IMR-90 (cell line): ENCODE data around the gene COL6A5. TPM values are rescaled to one million over a fixed set of nuclear protein-coding genes. Genes with fewer than 3 reads are reported as not detected.

Experiments
- ATAC-seq: fragments of 200-7000 bp; cut with Tn5 transposase; 2 replicates; pipeline ENCODE4 v1.9.1; 2020; ENCODE audit warnings: low read depth, mild to moderate bottlenecking, moderate library complexity
- BruUV-seq: library from RNA; stranded (reverse); fragments of 400-500 nt; replicated peaks from 2 replicates; lab custom pipeline; 2021; lab: Mats Ljungman, UMichigan
- CTCF ChIA-PET: fragments of 300-600 bp; formaldehyde crosslinking; extraction: SDS; loops from one replicate; lab custom pipeline; 2021; ENCODE audit warnings: antibody characterized with exemption; lab: Yijun Ruan, JAX
- POLR2A ChIA-PET: fragments of 300-600 bp; sonication (Branson Sonifier 250); formaldehyde crosslinking; loops from one replicate; lab custom pipeline; 2022; ENCODE audit warnings: antibody characterized with exemption; ENCODE audit not compliant: unreplicated experiment; lab: Charles Lee
- DNase-seq: peaks from one replicate; pipeline ENCODE4 v3.0.0; 2013
- H2AFZ ChIP-seq: replicated peaks from 2 replicates; pipeline ENCODE3; 2013; ENCODE audit warnings: low read length, mild to moderate bottlenecking; ENCODE audit not compliant: poor library complexity
- H2AK5ac ChIP-seq: 2 replicates; pipeline ENCODE4 v1.6.1; 2013; ENCODE audit warnings: low read depth, low read length, inconsistent platforms
- H2AK9ac ChIP-seq: replicated peaks from 2 replicates; pipeline ENCODE3; 2013; ENCODE audit warnings: mild to moderate bottlenecking, low read depth, low read length, moderate library complexity; ENCODE audit not compliant: poor library complexity
- H2BK120ac ChIP-seq: 2 replicates; pipeline ENCODE4 v1.6.1; 2013; ENCODE audit warnings: low read depth, low read length, inconsistent platforms
- H2BK15ac ChIP-seq: 3 replicates; pipeline ENCODE4 v1.6.1; 2013; ENCODE audit warnings: low read depth, low read length, inconsistent platforms
- H2BK20ac ChIP-seq: 2 replicates; pipeline ENCODE4 v1.6.1; 2013; ENCODE audit warnings: low read depth, mild to moderate bottlenecking, inconsistent platforms, low read length, moderate library complexity
- H2BK5ac ChIP-seq: 2 replicates; pipeline ENCODE4 v1.6.1; 2013; ENCODE audit warnings: mild to moderate bottlenecking, low read depth, low read length, inconsistent platforms; ENCODE audit not compliant: poor library complexity, severe bottlenecking
- H3K14ac ChIP-seq: replicated peaks from 2 replicates; pipeline ENCODE4 v1.6.1; 2013; ENCODE audit warnings: low read depth, low read length, inconsistent platforms
- H3K18ac ChIP-seq: 2 replicates; pipeline ENCODE4 v1.6.1; 2013; ENCODE audit warnings: low read depth, low read length, control low read depth
- H3K23ac ChIP-seq: 2 replicates; pipeline ENCODE4 v1.6.1; 2013; ENCODE audit warnings: low read depth, low read length, inconsistent platforms
- H3K27ac ChIP-seq: 2 replicates; pipeline ENCODE4 v1.5.1; 2013; ENCODE audit warnings: mild to moderate bottlenecking, control low read depth, low read length; ENCODE audit not compliant: insufficient read depth
- H3K27me3 ChIP-seq: 2 replicates; pipeline ENCODE4 v1.6.1; 2013; ENCODE audit warnings: low read length; ENCODE audit not compliant: control insufficient read depth, insufficient read depth
- H3K36me3 ChIP-seq: 2 replicates; pipeline ENCODE4 v1.6.1; 2013; ENCODE audit warnings: low read length, mixed read lengths; ENCODE audit not compliant: control insufficient read depth, insufficient read depth
- H3K4ac ChIP-seq: 2 replicates; pipeline ENCODE4 v1.6.1; 2013; ENCODE audit warnings: low read depth, low read length, inconsistent platforms
- H3K4me1 ChIP-seq: 2 replicates; pipeline ENCODE4 v1.6.1; 2013; ENCODE audit warnings: low read length, mixed read lengths; ENCODE audit not compliant: control insufficient read depth, insufficient read depth
- H3K4me2 ChIP-seq: 2 replicates; pipeline ENCODE4 v1.6.1; 2013; ENCODE audit warnings: low read depth, mild to moderate bottlenecking, control low read depth, low read length, moderate library complexity
- H3K4me3 ChIP-seq: 2 replicates; pipeline ENCODE4 v1.5.1; 2013; ENCODE audit warnings: low read depth, mild to moderate bottlenecking, control low read depth, low read length, moderate library complexity; ENCODE audit not compliant: insufficient read depth
- H3K56ac ChIP-seq: 2 replicates; pipeline ENCODE4 v1.6.1; 2013; ENCODE audit warnings: low read length, inconsistent platforms; ENCODE audit not compliant: insufficient read depth; ENCODE audit errors: extremely low read depth
- H3K79me1 ChIP-seq, 2 experiments: 2 replicates each; pipeline ENCODE4 v1.6.1; 2013; ENCODE audit warnings: low read length in 2 of 2, inconsistent platforms in 1 of 2, low read depth in 1 of 2
- H3K9ac ChIP-seq: 2 replicates; pipeline ENCODE4 v1.6.1; 2013; ENCODE audit warnings: low read depth, low read length, control low read depth
- H3K9me1 ChIP-seq: 2 replicates; pipeline ENCODE4 v1.6.1; 2013; ENCODE audit warnings: low read length, inconsistent platforms; ENCODE audit not compliant: insufficient read depth
- H3K9me3 ChIP-seq: 2 replicates; pipeline ENCODE4 v1.6.1; 2013; ENCODE audit warnings: low read length; ENCODE audit not compliant: control insufficient read depth, insufficient read depth
- H4K20me1 ChIP-seq: 2 replicates; pipeline ENCODE4 v1.6.1; 2013; ENCODE audit warnings: low read length, inconsistent platforms; ENCODE audit not compliant: insufficient read depth
- H4K5ac ChIP-seq: 2 replicates; pipeline ENCODE4 v1.6.1; 2013; ENCODE audit warnings: mild to moderate bottlenecking, low read depth, low read length, control low read depth
- H4K8ac ChIP-seq, 2 experiments: 2 replicates each; pipeline ENCODE4 v1.6.1; 2013; ENCODE audit warnings: low read depth in 2 of 2, low read length in 2 of 2, control low read depth in 1 of 2, inconsistent platforms in 1 of 2
- H4K91ac ChIP-seq: 2 replicates; pipeline ENCODE4 v1.6.1; 2013; ENCODE audit warnings: low read depth, low read length, inconsistent platforms; ENCODE audit not compliant: insufficient read depth
- BHLHE40 ChIP-seq: fragments of 150-350 bp; IDR thresholded peaks from 2 replicates; pipeline ENCODE4 v1.6.1; 2016; ENCODE audit warnings: mild to moderate bottlenecking, low read depth, low read length
- CEBPB ChIP-seq: IDR thresholded peaks from 2 replicates; pipeline ENCODE4 v1.6.1; 2012; ENCODE audit warnings: low read depth, low read length, improper control_type of control experiment
- FOS ChIP-seq: fragments of 150-350 bp; IDR thresholded peaks from 2 replicates; pipeline ENCODE4 v1.6.1; 2016; ENCODE audit warnings: low read depth, low read length
- MAFK ChIP-seq: IDR thresholded peaks from 2 replicates; pipeline ENCODE4 v1.6.1; 2012; ENCODE audit warnings: low read depth, low read length, improper control_type of control experiment
- MAZ ChIP-seq: IDR thresholded peaks from 2 replicates; pipeline ENCODE4 v1.6.1; 2012; ENCODE audit warnings: low read depth, mild to moderate bottlenecking, low read length, improper control_type of control experiment, moderate library complexity, borderline replicate concordance
- MXI1 ChIP-seq: IDR thresholded peaks from 2 replicates; pipeline ENCODE4 v1.6.1; 2012; ENCODE audit warnings: low read depth, mild to moderate bottlenecking, low read length, moderate library complexity, borderline replicate concordance
- NFE2L2 ChIP-seq: fragments of 150-350 bp; IDR thresholded peaks from 2 replicates; pipeline ENCODE4 v1.6.1; 2016; ENCODE audit warnings: low read depth, mild to moderate bottlenecking, low read length
- POLR2A ChIP-seq: IDR thresholded peaks from 2 replicates; pipeline ENCODE4 v1.6.1; 2012; ENCODE audit warnings: mild to moderate bottlenecking, low read depth, low read length
- RCOR1 ChIP-seq: IDR thresholded peaks from 2 replicates; pipeline ENCODE4 v1.6.1; 2012; ENCODE audit warnings: mild to moderate bottlenecking, low read length, improper control_type of control experiment; ENCODE audit not compliant: insufficient replicate concordance
- RFX5 ChIP-seq: IDR thresholded peaks from 2 replicates; pipeline ENCODE4 v1.8.0; 2012; ENCODE audit warnings: low read depth, mild to moderate bottlenecking, low read length, moderate library complexity
- SMC3 ChIP-seq: fragments of 150-350 bp; IDR thresholded peaks from 2 replicates; pipeline ENCODE4 v1.6.1; 2016; ENCODE audit warnings: low read depth, mild to moderate bottlenecking, antibody characterized with exemption, low read length, moderate library complexity
- USF2 ChIP-seq: fragments of 150-350 bp; IDR thresholded peaks from 2 replicates; pipeline ENCODE4 v1.6.1; 2017; ENCODE audit warnings: mild to moderate bottlenecking, antibody characterized with exemption, low read length, low read depth
- WGBS, 2 experiments: methylation state at CpG; one replicate each; pipeline versions ENCODE4 v1.1.5 to v1.1.7; 2013; ENCODE audit warnings: missing lambda C conversion rate in 2 of 2; ENCODE audit not compliant: insufficient read length in 1 of 2; ENCODE audit errors: extremely low coverage in 2 of 2; 5-methylcytosine and 5-hydroxymethylcytosine counted together
- dilution Hi-C: fragments of 300-500 bp; cut with HindIII; formaldehyde crosslinking; loops from one replicate; pipeline ENCODE4 v1.14.3; 2018; ENCODE audit warnings: low sequenced_read_pairs; ENCODE audit not compliant: unreplicated experiment
- in situ Hi-C: fragments of 300-500 bp; cut with MboI; formaldehyde crosslinking; loops from 3 replicates; pipeline ENCODE4 v1.14.3; 2019; ENCODE audit warnings: low sequenced_read_pairs, inconsistent platforms, mixed read lengths
- intact Hi-C: fragments of 100-400 bp; cut with micrococcal nuclease; formaldehyde crosslinking; loops from 2 replicates; pipeline ENCODE4 v1.10.0; 2022
- polyA plus RNA-seq, 3 experiments: library from polyadenylated mRNA; depleted of rRNA; stranded (reverse); fragments of >200 nt; gene quantifications; 2 replicates each; pipeline ENCODE4 v1.2.3, GENCODE V29; 2012; ENCODE audit warnings: low replicate concordance in 1 of 3
- total RNA-seq: library from RNA; depleted of rRNA; stranded (reverse); fragments of >200 nt; gene quantifications from 2 replicates; pipeline ENCODE4 v1.2.3, GENCODE V29; 2012
- TF ChIP-seq, protein P1 (sequence below): fragments of 150-350 bp; IDR thresholded peaks from 2 replicates; pipeline ENCODE4 v1.6.1; 2016; ENCODE audit warnings: low read depth, mild to moderate bottlenecking, low read length, moderate library complexity, borderline replicate concordance
- TF ChIP-seq, protein P2 (sequence below): conservative IDR thresholded peaks from 2 replicates; pipeline ENCODE4 v1.5.1; 2012; ENCODE audit warnings: mild to moderate bottlenecking, low read depth, low read length, improper control_type of control experiment

COL6A5 gene
- total and polyA plus RNA-seq, 2 of the 4 experiments (the other 2 are of a cell fraction): not detected

DNA sequence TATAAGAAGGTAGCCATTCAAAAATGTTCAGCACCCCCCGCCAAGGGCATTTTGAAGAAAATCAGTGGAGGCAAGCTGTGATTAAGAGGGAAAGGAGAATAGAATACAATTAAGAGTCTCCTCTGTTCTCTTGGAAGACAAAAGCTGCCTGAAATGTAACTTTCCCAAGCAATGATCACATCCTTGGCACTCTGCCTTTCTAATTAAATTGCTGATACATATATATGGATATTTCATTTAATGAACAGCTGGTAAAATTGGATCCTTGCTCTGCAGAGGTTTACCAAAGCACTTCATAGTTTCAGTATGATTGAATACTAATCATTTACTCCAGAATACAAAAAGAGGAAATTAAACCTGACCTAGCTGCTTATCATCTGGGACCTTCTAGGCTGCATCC is 182.0 kb downstream of the COL6A5 start:
- Histone ChIP-seq H3K79me1 (no peaks in the 10 kb centered on the region), H4K5ac (no peak overlapping the region), H2BK15ac (no peak overlapping the region), H4K8ac (no peak overlapping the region), H2BK120ac (no peak overlapping the region), H3K9me1 (no peaks in the 10 kb centered on the region), H3K4me3 (no peak overlapping the region), H2AK5ac (no peak overlapping the region), H3K56ac (no peak overlapping the region), H3K14ac (no peak overlapping the region), H2AFZ (no peak overlapping the region), H3K9me3 (no peaks in the 10 kb centered on the region), H3K36me3 (no peaks in the 10 kb centered on the region), H2BK20ac (no peak overlapping the region), H3K27ac (no peak overlapping the region), H4K91ac (no peak overlapping the region), H3K9ac (no peak overlapping the region), H2BK5ac (no peak overlapping the region), H3K18ac (no peak overlapping the region), H3K4ac (no peak overlapping the region), H3K4me2 (no peak overlapping the region), H3K23ac (no peak overlapping the region), H4K20me1 (no peaks in the 10 kb centered on the region), H2AK9ac (no peak overlapping the region), H3K4me1 (no peaks in the 10 kb centered on the region), H3K27me3 (no peaks in the 10 kb centered on the region)
- intact Hi-C loops: no loop called here
- POLR2A ChIA-PET: no interaction called here
- DNase-seq (no peak), ATAC-seq (no peak)
- dilution Hi-C loops: no loop called here
- no CpG with 5 or more reads among the region's 1 CpG for WGBS, 2 experiments
- CTCF ChIA-PET: interaction anchor here (1.3 to 1.6 kb wide), 2 partner anchors 9 to 11 kb away, joined by 6 to 7 read pairs; no protein-coding TSS in a partner anchor
- BruUV-seq: no TSS peak
- in situ Hi-C loops: no loop called here
- no peak for TF ChIP-seq RCOR1
- TF ChIP-seq, protein P1, sequence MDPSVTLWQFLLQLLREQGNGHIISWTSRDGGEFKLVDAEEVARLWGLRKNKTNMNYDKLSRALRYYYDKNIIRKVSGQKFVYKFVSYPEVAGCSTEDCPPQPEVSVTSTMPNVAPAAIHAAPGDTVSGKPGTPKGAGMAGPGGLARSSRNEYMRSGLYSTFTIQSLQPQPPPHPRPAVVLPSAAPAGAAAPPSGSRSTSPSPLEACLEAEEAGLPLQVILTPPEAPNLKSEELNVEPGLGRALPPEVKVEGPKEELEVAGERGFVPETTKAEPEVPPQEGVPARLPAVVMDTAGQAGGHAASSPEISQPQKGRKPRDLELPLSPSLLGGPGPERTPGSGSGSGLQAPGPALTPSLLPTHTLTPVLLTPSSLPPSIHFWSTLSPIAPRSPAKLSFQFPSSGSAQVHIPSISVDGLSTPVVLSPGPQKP: no peak
- TF ChIP-seq SMC3: no peak
- no peak for TF ChIP-seq MAFK
- no peak for TF ChIP-seq USF2
- TF ChIP-seq NFE2L2: no peak
- TF ChIP-seq BHLHE40: no peak
- TF ChIP-seq MXI1: no peak
- no peak for TF ChIP-seq FOS
- no peak for TF ChIP-seq POLR2A
- TF ChIP-seq MAZ: no peak
- TF ChIP-seq, protein P2, sequence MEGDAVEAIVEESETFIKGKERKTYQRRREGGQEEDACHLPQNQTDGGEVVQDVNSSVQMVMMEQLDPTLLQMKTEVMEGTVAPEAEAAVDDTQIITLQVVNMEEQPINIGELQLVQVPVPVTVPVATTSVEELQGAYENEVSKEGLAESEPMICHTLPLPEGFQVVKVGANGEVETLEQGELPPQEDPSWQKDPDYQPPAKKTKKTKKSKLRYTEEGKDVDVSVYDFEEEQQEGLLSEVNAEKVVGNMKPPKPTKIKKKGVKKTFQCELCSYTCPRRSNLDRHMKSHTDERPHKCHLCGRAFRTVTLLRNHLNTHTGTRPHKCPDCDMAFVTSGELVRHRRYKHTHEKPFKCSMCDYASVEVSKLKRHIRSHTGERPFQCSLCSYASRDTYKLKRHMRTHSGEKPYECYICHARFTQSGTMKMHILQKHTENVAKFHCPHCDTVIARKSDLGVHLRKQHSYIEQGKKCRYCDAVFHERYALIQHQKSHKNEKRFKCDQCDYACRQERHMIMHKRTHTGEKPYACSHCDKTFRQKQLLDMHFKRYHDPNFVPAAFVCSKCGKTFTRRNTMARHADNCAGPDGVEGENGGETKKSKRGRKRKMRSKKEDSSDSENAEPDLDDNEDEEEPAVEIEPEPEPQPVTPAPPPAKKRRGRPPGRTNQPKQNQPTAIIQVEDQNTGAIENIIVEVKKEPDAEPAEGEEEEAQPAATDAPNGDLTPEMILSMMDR: no peak
- no peak for TF ChIP-seq RFX5
- no peak for TF ChIP-seq CEBPB
